Measurements from ENCODE around the gene CFAP221. TPM values are rescaled to one million over a fixed set of nuclear protein-coding genes. Genes with fewer than 3 reads are reported as not detected.

Gene CFAP221
- polyA plus RNA-seq, 1 donor (not counting 4 experiments of a cell fraction or from before 2014, with no cell fraction given) = not detected

- H3K27ac ChIP-seq (ENCODE audit: control insufficient read depth, insufficient read depth, low read length) = no peak overlapping the region
- DNase-seq (ENCODE audit: low read depth, low spot score) (no peak), FAIRE-seq (no peak)
- no peak overlapping the region for H3K9ac ChIP-seq (ENCODE audit: control insufficient read depth, extremely low read depth, insufficient read depth, low read length)
- no peaks in the 10 kb centered on the region for H3K9me1 ChIP-seq (ENCODE audit: control insufficient read depth, extremely low read depth, insufficient read depth, low read length)
- no peaks in the 10 kb centered on the region for H3K9me3 ChIP-seq (ENCODE audit: control insufficient read depth, low read depth, low read length)
- peaks cover 3% of the 10 kb centered on the region for H3K4me1 ChIP-seq (ENCODE audit: control insufficient read depth, extremely low read depth, insufficient read depth, low read length)
- H3K4me2 ChIP-seq (ENCODE audit: control insufficient read depth, extremely low read depth, insufficient read depth, low read depth, low read length) = no peak overlapping the region
- dilution Hi-C loops (cut with MboI; ENCODE audit: extremely low pct_ligation_motif_present, low sequenced_read_pairs) = no loop called here
- no peaks in the 10 kb centered on the region for H3K79me2 ChIP-seq (ENCODE audit: control insufficient read depth, insufficient read depth, low read length)
- H4K20me1 ChIP-seq (ENCODE audit: control insufficient read depth, extremely low read depth, insufficient read depth, low read length) = no peaks in the 10 kb centered on the region
- H3K36me3 ChIP-seq (ENCODE audit: control insufficient read depth in 2 of 2, extremely low read depth in 1 of 2, insufficient read depth in 2 of 2, low read length in 2 of 2) = no peaks in the 10 kb centered on the region
- H2AFZ ChIP-seq (ENCODE audit: control insufficient read depth, low read length) = no peak overlapping the region
- no peaks in the 10 kb centered on the region for H3K27me3 ChIP-seq (ENCODE audit: control insufficient read depth, extremely low read depth, insufficient read depth, low read length)
- no peak overlapping the region for H3K4me3 ChIP-seq (ENCODE audit: control insufficient read depth in 2 of 3, extremely low read depth in 1 of 3, insufficient read depth in 2 of 3, low read depth in 1 of 3, low read length in 3 of 3)
- TF ChIP-seq, protein P1, sequence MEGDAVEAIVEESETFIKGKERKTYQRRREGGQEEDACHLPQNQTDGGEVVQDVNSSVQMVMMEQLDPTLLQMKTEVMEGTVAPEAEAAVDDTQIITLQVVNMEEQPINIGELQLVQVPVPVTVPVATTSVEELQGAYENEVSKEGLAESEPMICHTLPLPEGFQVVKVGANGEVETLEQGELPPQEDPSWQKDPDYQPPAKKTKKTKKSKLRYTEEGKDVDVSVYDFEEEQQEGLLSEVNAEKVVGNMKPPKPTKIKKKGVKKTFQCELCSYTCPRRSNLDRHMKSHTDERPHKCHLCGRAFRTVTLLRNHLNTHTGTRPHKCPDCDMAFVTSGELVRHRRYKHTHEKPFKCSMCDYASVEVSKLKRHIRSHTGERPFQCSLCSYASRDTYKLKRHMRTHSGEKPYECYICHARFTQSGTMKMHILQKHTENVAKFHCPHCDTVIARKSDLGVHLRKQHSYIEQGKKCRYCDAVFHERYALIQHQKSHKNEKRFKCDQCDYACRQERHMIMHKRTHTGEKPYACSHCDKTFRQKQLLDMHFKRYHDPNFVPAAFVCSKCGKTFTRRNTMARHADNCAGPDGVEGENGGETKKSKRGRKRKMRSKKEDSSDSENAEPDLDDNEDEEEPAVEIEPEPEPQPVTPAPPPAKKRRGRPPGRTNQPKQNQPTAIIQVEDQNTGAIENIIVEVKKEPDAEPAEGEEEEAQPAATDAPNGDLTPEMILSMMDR (optimal IDR thresholded peaks at IDR 0.05 in 1 of 3, IDR thresholded peaks at IDR 0.05 in 1 of 3, conservative IDR thresholded peaks at IDR 0.05 in 1 of 3; ENCODE audit: extremely low read depth in 1 of 3, insufficient read depth in 2 of 3, low read length in 3 of 3) = no peak
- no peak for TF ChIP-seq EZH2 (IDR thresholded peaks at IDR 0.05; ENCODE audit: low read length)
Measured at GRCh38 chr2:119703526-119703925, 159.3 kb downstream of the CFAP221 start.

- Histone ChIP-seq H3K36me3 (ENCODE audit: control insufficient read depth in 2 of 2, extremely low read depth in 1 of 2, insufficient read depth in 2 of 2, low read length in 2 of 2) (no peaks in the 10 kb centered on the region), H3K9me3 (ENCODE audit: control insufficient read depth, low read depth, low read length) (no peaks in the 10 kb centered on the region), H3K9ac (ENCODE audit: control insufficient read depth, extremely low read depth, insufficient read depth, low read length) (no peak overlapping the region), H2AFZ (ENCODE audit: control insufficient read depth, low read length) (no peak overlapping the region), H3K27me3 (ENCODE audit: control insufficient read depth, extremely low read depth, insufficient read depth, low read length) (no peaks in the 10 kb centered on the region), H3K4me3 (ENCODE audit: control insufficient read depth in 2 of 3, extremely low read depth in 1 of 3, insufficient read depth in 2 of 3, low read depth in 1 of 3, low read length in 3 of 3) (no peak overlapping the region), H3K4me2 (ENCODE audit: control insufficient read depth, extremely low read depth, insufficient read depth, low read depth, low read length) (no peak overlapping the region), H3K79me2 (ENCODE audit: control insufficient read depth, insufficient read depth, low read length) (no peaks in the 10 kb centered on the region), H3K27ac (ENCODE audit: control insufficient read depth, insufficient read depth, low read length) (no peak overlapping the region), H4K20me1 (ENCODE audit: control insufficient read depth, extremely low read depth, insufficient read depth, low read length) (no peaks in the 10 kb centered on the region), H3K4me1 (ENCODE audit: control insufficient read depth, extremely low read depth, insufficient read depth, low read length) (peaks cover 3% of the 10 kb centered on the region), H3K9me1 (ENCODE audit: control insufficient read depth, extremely low read depth, insufficient read depth, low read length) (no peaks in the 10 kb centered on the region)
- FAIRE-seq (no peak), DNase-seq (ENCODE audit: low read depth, low spot score) (no peak)
- dilution Hi-C loops (cut with MboI; ENCODE audit: extremely low pct_ligation_motif_present, low sequenced_read_pairs) = no loop called here
- no peak for TF ChIP-seq EZH2 (IDR thresholded peaks at IDR 0.05; ENCODE audit: low read length)
- TF ChIP-seq, protein P1 (optimal IDR thresholded peaks at IDR 0.05 in 1 of 3, IDR thresholded peaks at IDR 0.05 in 1 of 3, conservative IDR thresholded peaks at IDR 0.05 in 1 of 3; ENCODE audit: extremely low read depth in 1 of 3, insufficient read depth in 2 of 3, low read length in 3 of 3) = no peak
Measured at GRCh38 chr2:119704670-119705120, 160.4 kb downstream of the CFAP221 start.

Data from keratinocyte (primary cell).